Esophagus squamous epithelium (tissue), 5 donors: ENCODE results near the gene PHRF1. TPM values are rescaled to one million over a fixed set of nuclear protein-coding genes. Genes with fewer than 3 reads are reported as not detected.

ENCODE experiments used
- DNase-seq: peaks from one replicate; lab custom pipeline; 2025; lab: John Stamatoyannopoulos, UW
- H3K27ac ChIP-seq, 4 donors: fragments of 200-600 bp; sonication (generic); one replicate each; pipeline ENCODE4 v1.5.1; 2016 to 2019; ENCODE audit warnings: mild to moderate bottlenecking in 1 of 4
- H3K27me3 ChIP-seq, 4 donors: fragments of 200-600 bp; sonication (generic); 1 replicate in 3 of 4; 2 replicates in 1 of 4; pipeline versions ENCODE4 v1.5.1 to v1.6.0; 2017 to 2021; ENCODE audit warnings: antibody characterized with exemption in 1 of 4
- H3K36me3 ChIP-seq, 3 donors: fragments of 200-600 bp; sonication (generic); one replicate each; pipeline ENCODE4 v1.5.1; 2016 to 2019
- H3K4me1 ChIP-seq, 3 donors: fragments of 200-600 bp; sonication (generic); one replicate each; pipeline ENCODE4 v1.5.1; 2017 to 2019
- H3K4me3 ChIP-seq, 4 donors: fragments of 200-600 bp; sonication (generic); 1 replicate in 3 of 4; 2 replicates in 1 of 4; pipeline ENCODE4 v1.5.1; 2016 to 2019; ENCODE audit warnings: mild to moderate bottlenecking in 2 of 4, moderate library complexity in 1 of 4
- H3K9me3 ChIP-seq, 3 donors: fragments of 200-600 bp; sonication (generic); one replicate each; pipeline ENCODE4 v1.5.1; 2016 to 2019
- CTCF ChIP-seq, 6 experiments: fragments of 450-650 bp in 4 of 6; fragments of 200-600 bp in 2 of 6; sonication (generic) in 2 of 6; IDR thresholded peaks; one replicate each; pipeline ENCODE4 v1.5.1; 2016 to 2019; ENCODE audit warnings: antibody characterized with exemption in 6 of 6, mild to moderate bottlenecking in 4 of 6, moderate library complexity in 4 of 6
- POLR2A ChIP-seq, 4 donors: fragments of 450-650 bp; IDR thresholded peaks; one replicate each; pipeline ENCODE4 v1.6.1; 2017; ENCODE audit warnings: antibody characterized with exemption in 4 of 4, mild to moderate bottlenecking in 4 of 4, moderate library complexity in 3 of 4
- WGBS, 2 donors: methylation state at CpG; one replicate each; pipeline ENCODE4 v1.1.5; 2018; 5-methylcytosine and 5-hydroxymethylcytosine counted together
- intact Hi-C: fragments of 100-400 bp; cut with DNase I; formaldehyde crosslinking; loops from one replicate; pipeline ENCODE4 v1.15.0; 2022
- small RNA-seq, 4 donors: library from RNA; depleted of rRNA; stranded (forward); fragments of <200 nt; gene quantifications; one replicate each; pipeline ENCODE3, GENCODE V24; 2016
- total RNA-seq, 4 donors: library from RNA; depleted of rRNA; stranded (reverse); fragments of >200 nt; gene quantifications; one replicate each; pipeline ENCODE4 v1.1.0, GENCODE V29; 2016
- donor health status: DM: yes; HTN: yes; CAD: no.

PHRF1 gene
- total RNA-seq, 4 donors from 2014 or later, result 11.7 to 30.6 (median 24.2) TPM

- no peak for TF ChIP-seq CTCF (IDR thresholded peaks at IDR 0.05)
- no peak for TF ChIP-seq POLR2A (IDR thresholded peaks at IDR 0.05)
- H3K4me1 ChIP-seq, result peaks cover 5 to 30% (median 8%) of the 10 kb centered on the region in 3 donors
- no peak overlapping the region for H3K27ac ChIP-seq
- no peaks in the 10 kb centered on the region for H3K27me3 ChIP-seq
- H3K9me3 ChIP-seq, result no peaks in the 10 kb centered on the region
- intact Hi-C loops, result loop anchor here (10.0 kb wide), 1 partner anchor 64 kb away; no protein-coding TSS in a partner anchor
- WGBS, 2 donors, result 89 to 94% methylated on average over 7 to 15 of the region's 19 CpGs
- H3K4me3 ChIP-seq, result no peak overlapping the region
- peaks cover 7 to 79% (median 14%) of the 10 kb centered on the region in 3 donors for H3K36me3 ChIP-seq
- no peak for DNase-seq
Measured at GRCh38 chr11:660681-661444, 84.6 kb downstream of the PHRF1 start.

Small RNA genes lying within 50 kb of the gene (small RNA-seq; reads per million reads assigned to genes)
- 28.3 to 71.4 (median 42.4) reads per million in 4 donors for gene MIR210

Other genes starting within 250 kb of the PHRF1 start
- 1 to 10 TPM in 3 of 4 donors, under 1 TPM in 1; 0.97 to 7.9 (median 3.3) TPM for gene B4GALNT4, start 207.0 kb upstream of the PHRF1 start, total RNA-seq
- 1,000 to 10,000 TPM in 1 of 4 donors, 100 to 1,000 TPM in 3; 314 to 1,016 (median 520) TPM for gene PKP3, start 182.3 kb upstream of the PHRF1 start, total RNA-seq
- 10 to 100 TPM; 15.5 to 35.1 (median 16.1) TPM for gene SIGIRR, start 161.5 kb upstream of the PHRF1 start, total RNA-seq
- 10 to 100 TPM; 11.0 to 22.1 (median 16.2) TPM for gene ANO9, start 134.5 kb upstream of the PHRF1 start, total RNA-seq
- gene PTDSS2, start 126.2 kb upstream of the PHRF1 start, total RNA-seq, result 10 to 100 TPM; 15.8 to 34.3 (median 22.8) TPM
- gene RNH1, start 69.2 kb upstream of the PHRF1 start, total RNA-seq, result 100 to 1,000 TPM; 206 to 378 (median 222) TPM
- 100 to 1,000 TPM in 2 of 4 donors, 10 to 100 TPM in 2; 56.7 to 106 (median 85.2) TPM for gene HRAS, start 40.9 kb upstream of the PHRF1 start, total RNA-seq
- 1 to 10 TPM in 2 of 4 donors, under 1 TPM in 2; 0.35 to 2.3 (median 1.2) TPM for gene LRRC56, start 38.9 kb upstream of the PHRF1 start, total RNA-seq
- 1 to 10 TPM; 2.1 to 4.6 (median 3.8) TPM for gene LMNTD2, start 15.7 kb upstream of the PHRF1 start, total RNA-seq
- gene RASSF7, start 15.5 kb upstream of the PHRF1 start, total RNA-seq, result 10 to 100 TPM; 35.7 to 54.0 (median 44.4) TPM
- gene IRF7, start 39.5 kb downstream of the PHRF1 start, total RNA-seq, result 10 to 100 TPM; 16.9 to 26.3 (median 20.2) TPM
- gene CDHR5, start 48.5 kb downstream of the PHRF1 start, total RNA-seq, result not detected
- 1 to 10 TPM in 1 of 4 donors, not detected in 3; 5.3 TPM for gene SCT, start 50.7 kb downstream of the PHRF1 start, total RNA-seq
- gene DRD4, start 60.8 kb downstream of the PHRF1 start, total RNA-seq, result under 1 TPM in 1 of 4 donors, not detected in 3; 0.76 TPM
- gene DEAF1, start 118.8 kb downstream of the PHRF1 start, total RNA-seq, result 10 to 100 TPM; 18.3 to 45.0 (median 25.4) TPM
- gene TMEM80, start 119.3 kb downstream of the PHRF1 start, total RNA-seq, result 10 to 100 TPM; 16.1 to 55.3 (median 18.1) TPM
- 100 to 1,000 TPM; 163 to 367 (median 238) TPM for gene EPS8L2, start 129.8 kb downstream of the PHRF1 start, total RNA-seq
- gene TALDO1, start 171.0 kb downstream of the PHRF1 start, total RNA-seq, result 100 to 1,000 TPM; 311 to 629 (median 504) TPM
- 10 to 100 TPM; 20.2 to 38.7 (median 21.6) TPM for gene GATD1, start 201.0 kb downstream of the PHRF1 start, total RNA-seq
- gene CEND1, start 213.6 kb downstream of the PHRF1 start, total RNA-seq, result under 1 TPM in 1 of 4 donors, not detected in 3; 0.15 TPM
- 10 to 100 TPM in 2 of 4 donors, 1 to 10 TPM in 2; 4.0 to 14.7 (median 9.8) TPM for gene SLC25A22, start 221.8 kb downstream of the PHRF1 start, total RNA-seq
- 10 to 100 TPM in 3 of 4 donors, 1 to 10 TPM in 1; 9.3 to 14.3 (median 10.6) TPM for gene PIDD1, start 228.8 kb downstream of the PHRF1 start, total RNA-seq
- gene RPLP2, start 233.5 kb downstream of the PHRF1 start, total RNA-seq, result 100 to 1,000 TPM; 232 to 871 (median 490) TPM
- 10 to 100 TPM; 14.2 to 42.7 (median 26.0) TPM for gene PNPLA2, start 242.4 kb downstream of the PHRF1 start, total RNA-seq